ENCODE data around the gene GJD2. TPM values are rescaled to one million over a fixed set of nuclear protein-coding genes. Genes with fewer than 3 reads are reported as not detected.

The GJD2 gene
- not detected in 2 replicates for total RNA-seq

GRCh38 chr15:34754674-34755418 lies at the start of gene GJD2:
GJD2 (minus strand) TSS chr15:34754998; CDS start chr15:34754488, 510 bp downstream.

GRCh38 chr15:34795267-34796081 lies 40.7 kb upstream of the GJD2 start, which contains the start of gene ACTC1:
ACTC1 (minus strand) TSS chr15:34795549; CDS start chr15:34794808, 741 bp downstream.

Other genes starting within 250 kb of the GJD2 start
- 12.6 and 15.9 TPM in 2 replicates for gene GOLGA8B, start 171.3 kb downstream of the GJD2 start, total RNA-seq
- not detected in 2 replicates for gene ACTC1, start 40.6 kb upstream of the GJD2 start, total RNA-seq
- gene AQR, start 214.7 kb upstream of the GJD2 start, total RNA-seq: 20.2 and 29.8 TPM in 2 replicates
- gene ZNF770, start 233.3 kb upstream of the GJD2 start, total RNA-seq: 30.7 and 32.9 TPM in 2 replicates

Measured in smooth muscle cell of trachea (primary cell).